Adrenal gland (tissue), 12 donors: ENCODE measurements around the gene GGT6. TPM values are rescaled to one million over a fixed set of nuclear protein-coding genes. Genes with fewer than 3 reads are reported as not detected.

Experiments used
- DNase-seq, 7 donors: peaks; one replicate each; pipeline ENCODE4 v3.0.0-alpha.2; 2019 to 2020
- H3K27ac ChIP-seq, 5 donors: fragments of 200-600 bp; sonication (generic) in 4 of 5; 1 replicate in 3 of 5; 2 replicates in 2 of 5; pipeline versions ENCODE4 v1.5.1 to v1.8.0; 2016 to 2020; ENCODE audit warnings: mild to moderate bottlenecking in 1 of 5
- H3K27me3 ChIP-seq: fragments of 200-600 bp; 2 replicates; pipeline ENCODE4 v1.8.0; 2021
- H3K36me3 ChIP-seq, 2 donors: fragments of 200-600 bp; replicated peaks in 1 of 2; 1 replicate in 1 of 2; 2 replicates in 1 of 2; pipeline versions ENCODE4 v1.5.1 to v1.8.0; 2018 to 2022
- H3K4me1 ChIP-seq, 2 donors: fragments of 200-600 bp; replicated peaks in 1 of 2; 1 replicate in 1 of 2; 2 replicates in 1 of 2; pipeline versions ENCODE4 v1.5.1 to v1.8.0; 2018 to 2021
- H3K4me3 ChIP-seq, 4 donors: fragments of 200-600 bp; sonication (generic) in 3 of 4; one replicate each; pipeline ENCODE4 v1.5.1; 2016 to 2018
- H3K9me3 ChIP-seq, 3 donors: fragments of 200-600 bp; sonication (generic) in 1 of 3; replicated peaks in 1 of 3; 1 replicate in 2 of 3; 2 replicates in 1 of 3; pipeline versions ENCODE4 v1.5.1 to v1.8.0; 2016 to 2021
- POLR2A ChIP-seq, 2 donors: fragments of 450-650 bp; IDR thresholded peaks; one replicate each; pipeline ENCODE4 v1.6.1; 2017; ENCODE audit warnings: antibody characterized with exemption in 2 of 2, mild to moderate bottlenecking in 2 of 2, moderate library complexity in 1 of 2
- WGBS, 4 donors: extraction: QIAGEN DNeasy Blood & Tissue Kit in 2 of 4; methylation state at CpG; one replicate each; pipeline versions ENCODE4 v1.1.5 to v1.1.7; 2013 to 2017; 5-methylcytosine and 5-hydroxymethylcytosine counted together
- intact Hi-C, 2 donors: fragments of 100-400 bp; cut with DNase I; formaldehyde crosslinking; loops; one replicate each; pipeline versions ENCODE4 v1.14.1 to v1.15.0; 2022 to 2023
- polyA plus RNA-seq, 3 donors: library from polyadenylated mRNA; stranded (reverse); fragments of 200-250 nt in 2 of 3; fragments of 350-450 nt in 1 of 3; fragmentation: Illumina TruSeq in 1 of 3; extraction: RNeasy Lipid Tissue Mini Kit (QIAGEN cat#74804) in 1 of 3; gene quantifications; one replicate each; pipeline ENCODE4 v1.2.3, GENCODE V29; 2013 to 2014
- total RNA-seq, 9 donors: library from RNA; depleted of rRNA in 4 of 9; stranded (reverse); fragments of >200 nt in 4 of 9; fragments of 120-200 nt in 1 of 9; fragmentation: NEBNext Ultra II Directional in 1 of 9; extraction: Animal tissue kit (Norgen Biotek cat#: 25700) in 1 of 9; gene quantifications; one replicate each; pipeline versions ENCODE4 v1.1.0 to v1.2.4, GENCODE V29; 2013 to 2023
- TF ChIP-seq, protein P1 (sequence below), 6 experiments: fragments of 450-650 bp in 4 of 6; fragments of 200-600 bp in 2 of 6; sonication (generic) in 1 of 6; IDR thresholded peaks; 1 replicate in 5 of 6; 2 replicates in 1 of 6; pipeline versions ENCODE4 v1.5.1 to v1.8.0; 2016 to 2021; ENCODE audit warnings: antibody characterized with exemption in 6 of 6, mild to moderate bottlenecking in 2 of 6, moderate library complexity in 1 of 6
- donor health status: healthy with polysubstance abuse.
- donor health status: Bipolar disorder and iron deficiency.
- donor health status: DM: yes; HTN: yes; CAD: no.
- donor health status: DM: no; HTN: no; CAD: no.
- donor health status: DM: no; HTN: no; CAD: no.
- donor health status: DM: yes; HTN: yes; CAD: no.

The GGT6 gene
- total and polyA plus RNA-seq, 12 donors: 0.06 to 4.2 (median 0.88) TPM

DNA sequence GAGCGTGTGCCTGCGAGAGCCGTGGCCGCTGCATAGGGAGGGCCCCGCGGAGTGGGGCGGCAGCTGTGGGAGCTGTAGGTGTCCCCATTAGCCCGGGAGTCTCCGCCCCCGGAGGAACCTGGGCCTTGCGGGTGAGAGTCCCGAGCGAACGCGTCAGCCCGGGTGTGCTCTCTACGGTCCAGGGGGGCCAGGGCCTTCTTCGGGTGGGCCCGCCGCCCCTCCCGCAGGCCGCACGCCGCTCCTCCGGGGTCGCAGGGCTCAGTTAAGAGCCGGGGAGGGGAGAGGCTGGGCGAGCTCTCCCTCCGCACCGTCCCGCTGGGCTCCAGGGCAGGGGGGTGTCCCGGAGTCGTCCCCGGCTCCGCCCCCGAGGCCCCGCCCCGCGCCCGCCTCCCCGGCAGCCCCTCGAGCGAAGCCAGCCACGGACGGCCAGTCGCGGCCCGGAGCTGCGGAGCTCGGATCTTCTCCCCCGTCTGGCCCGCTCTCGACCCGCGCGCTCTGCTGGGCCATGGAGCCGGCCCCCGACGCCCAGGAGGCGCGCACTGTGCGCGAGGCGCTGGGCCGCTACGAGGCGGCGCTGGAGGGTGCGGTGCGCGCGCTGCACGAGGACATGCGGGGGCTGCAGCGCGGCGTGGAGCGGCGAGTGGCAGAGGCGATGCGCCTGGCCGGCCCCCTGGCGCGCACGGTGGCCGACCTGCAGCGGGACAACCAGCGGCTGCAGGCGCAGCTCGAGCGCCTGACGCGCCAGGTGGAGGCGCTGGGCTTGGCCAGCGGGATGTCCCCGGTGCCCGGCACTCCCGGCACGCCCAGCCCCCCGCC, 23.9 kb upstream of the GGT6 start, which contains the start of gene SMTNL2:
SMTNL2 (plus strand) TSS at position 429 of the 816 bp plus-strand sequence; CDS start at position 506, 77 bp downstream.
- peak within 1 kb of the TSS in 2 of 4 donors; percentile 9 to 44 for H3K4me3 ChIP-seq
- no peaks in the 10 kb centered on the region for H3K36me3 ChIP-seq
- 0 to 1% (median 0%) methylated on average over 3 to 99 of the region's 100 CpGs for WGBS, 4 donors
- no peak for TF ChIP-seq POLR2A (IDR thresholded peaks at IDR 0.05)
- TF ChIP-seq, protein P1, sequence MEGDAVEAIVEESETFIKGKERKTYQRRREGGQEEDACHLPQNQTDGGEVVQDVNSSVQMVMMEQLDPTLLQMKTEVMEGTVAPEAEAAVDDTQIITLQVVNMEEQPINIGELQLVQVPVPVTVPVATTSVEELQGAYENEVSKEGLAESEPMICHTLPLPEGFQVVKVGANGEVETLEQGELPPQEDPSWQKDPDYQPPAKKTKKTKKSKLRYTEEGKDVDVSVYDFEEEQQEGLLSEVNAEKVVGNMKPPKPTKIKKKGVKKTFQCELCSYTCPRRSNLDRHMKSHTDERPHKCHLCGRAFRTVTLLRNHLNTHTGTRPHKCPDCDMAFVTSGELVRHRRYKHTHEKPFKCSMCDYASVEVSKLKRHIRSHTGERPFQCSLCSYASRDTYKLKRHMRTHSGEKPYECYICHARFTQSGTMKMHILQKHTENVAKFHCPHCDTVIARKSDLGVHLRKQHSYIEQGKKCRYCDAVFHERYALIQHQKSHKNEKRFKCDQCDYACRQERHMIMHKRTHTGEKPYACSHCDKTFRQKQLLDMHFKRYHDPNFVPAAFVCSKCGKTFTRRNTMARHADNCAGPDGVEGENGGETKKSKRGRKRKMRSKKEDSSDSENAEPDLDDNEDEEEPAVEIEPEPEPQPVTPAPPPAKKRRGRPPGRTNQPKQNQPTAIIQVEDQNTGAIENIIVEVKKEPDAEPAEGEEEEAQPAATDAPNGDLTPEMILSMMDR (IDR thresholded peaks at IDR 0.05): no peak
- peaks cover 35% of the 10 kb centered on the region for H3K27me3 ChIP-seq
- no peak for DNase-seq
- no peak within 1 kb of the TSS for H3K27ac ChIP-seq
- peaks cover 6 to 9% of the 10 kb centered on the region in 2 donors for H3K4me1 ChIP-seq
- intact Hi-C loops: no loop called here
- no peaks in the 10 kb centered on the region for H3K9me3 ChIP-seq

GRCh38 chr17:4583782-4584100, 23.4 kb upstream of the GGT6 start:
- Histone ChIP-seq H3K4me3 (peak overlapping the region in 1 of 4 donors; percentile 44), H3K27me3 (peaks cover 35% of the 10 kb centered on the region), H3K27ac (no peak overlapping the region), H3K9me3 (no peaks in the 10 kb centered on the region), H3K4me1 (peaks cover 6 to 9% of the 10 kb centered on the region in 2 donors), H3K36me3 (no peaks in the 10 kb centered on the region)
- no peak for DNase-seq
- TF ChIP-seq POLR2A (IDR thresholded peaks at IDR 0.05): no peak
- TF ChIP-seq, protein P1 (IDR thresholded peaks at IDR 0.05): peak in 1 of 6 experiments; percentile 26
- WGBS, 4 donors: 30 to 39% (median 31%) methylated on average over 9 to 12 of the region's 12 CpGs
- intact Hi-C loops: no loop called here

GRCh38 chr17:4583206-4583605, 22.8 kb upstream of the GGT6 start:
- H3K4me1 ChIP-seq: peaks cover 6 to 9% of the 10 kb centered on the region in 2 donors
- peaks cover 35% of the 10 kb centered on the region for H3K27me3 ChIP-seq

DNA sequence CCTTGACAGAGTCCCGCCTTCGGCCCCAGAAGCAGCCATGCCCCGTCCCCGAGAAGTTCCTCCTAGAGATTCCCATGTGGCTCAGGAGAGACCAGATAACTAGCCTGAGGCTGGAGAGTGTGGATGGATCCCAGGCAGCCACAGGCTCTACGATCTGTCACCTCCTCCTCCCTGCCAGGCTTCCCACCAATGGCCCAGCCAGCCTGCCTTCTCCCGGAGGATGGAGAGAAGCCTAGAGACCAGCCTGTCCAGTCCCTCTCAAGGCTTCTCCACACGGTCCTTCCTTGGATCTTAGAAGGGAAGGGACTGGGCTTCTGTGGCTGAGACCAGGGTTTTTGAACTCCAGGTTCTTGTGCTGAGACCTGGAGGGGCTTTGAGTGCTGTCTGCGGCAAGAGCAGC, 22.3 kb upstream of the GGT6 start:
- no peak for DNase-seq
- Histone ChIP-seq H3K36me3 (no peaks in the 10 kb centered on the region), H3K27ac (no peak overlapping the region), H3K4me3 (no peak overlapping the region), H3K9me3 (no peaks in the 10 kb centered on the region), H3K27me3 (peaks cover 35% of the 10 kb centered on the region), H3K4me1 (peaks cover 6 to 9% of the 10 kb centered on the region in 2 donors)
- intact Hi-C loops: no loop called here
- TF ChIP-seq POLR2A (IDR thresholded peaks at IDR 0.05): no peak
- TF ChIP-seq, protein P1 (IDR thresholded peaks at IDR 0.05): no peak
- 76 to 82% (median 81%) methylated on average over 3 to 8 of the region's 8 CpGs for WGBS, 4 donors

More at GRCh38 chr17:4583206-4583605, 22.8 kb upstream of the GGT6 start:
- TF ChIP-seq, protein P1 (IDR thresholded peaks at IDR 0.05): no peak
- no peak for TF ChIP-seq POLR2A (IDR thresholded peaks at IDR 0.05)
- Histone ChIP-seq H3K27ac (no peak overlapping the region), H3K9me3 (no peaks in the 10 kb centered on the region), H3K36me3 (no peaks in the 10 kb centered on the region), H3K4me3 (no peak overlapping the region)
- intact Hi-C loops: no loop called here
- WGBS, 4 donors: 76 to 87% (median 80%) methylated on average over 2 to 3 of the region's 3 CpGs
- DNase-seq: no peak
